Endothelial cell of umbilical vein (primary cell): ENCODE measurements around the gene TPH2.

Experiments used
- CTCF ChIP-seq, 2 donors: IDR thresholded peaks; 1 replicate in 1 of 2; 2 replicates in 1 of 2; pipeline ENCODE4 v1.5.1; 2011; ENCODE audit warnings: low read length in 2 of 2, mild to moderate bottlenecking in 2 of 2, moderate library complexity in 2 of 2, control low read depth in 1 of 2, inconsistent platforms in 1 of 2, low read depth in 1 of 2; ENCODE audit not compliant: insufficient read depth in 1 of 2; ENCODE audit errors: extremely low read depth in 1 of 2
- EZH2 ChIP-seq: IDR thresholded peaks from 2 replicates; pipeline ENCODE4 v1.6.1; 2012; ENCODE audit warnings: borderline replicate concordance, low read depth, mild to moderate bottlenecking, moderate library complexity, low read length, inconsistent platforms; ENCODE audit not compliant: severe bottlenecking
- FOS ChIP-seq: IDR thresholded peaks from 2 replicates; pipeline ENCODE4 v1.6.1; 2011; ENCODE audit warnings: mild to moderate bottlenecking, low read length, moderate library complexity, borderline replicate concordance; ENCODE audit not compliant: insufficient read depth
- GATA2 ChIP-seq: IDR thresholded peaks from 2 replicates; pipeline ENCODE4 v1.7.0; 2011; ENCODE audit warnings: low read depth, mild to moderate bottlenecking, moderate library complexity, mixed read lengths, low read length; ENCODE audit not compliant: insufficient read length, insufficient read depth
- JUN ChIP-seq: IDR thresholded peaks from 2 replicates; pipeline ENCODE4 v1.6.1; 2011; ENCODE audit warnings: borderline replicate concordance, low read depth; ENCODE audit not compliant: insufficient read length, insufficient read depth
- MAX ChIP-seq: IDR thresholded peaks from 2 replicates; pipeline ENCODE4 v1.6.1; 2011; ENCODE audit not compliant: insufficient read depth, insufficient read length
- MYC ChIP-seq: IDR thresholded peaks from one replicate; pipeline ENCODE4 v1.6.1; 2011; ENCODE audit warnings: mild to moderate bottlenecking, low read depth, low read length
- POLR2A ChIP-seq: IDR thresholded peaks from 2 replicates; pipeline ENCODE4 v1.6.1; 2012; ENCODE audit warnings: low read depth, mild to moderate bottlenecking, control low read depth, low read length
- POLR2AphosphoS5 ChIP-seq: IDR thresholded peaks from 2 replicates; pipeline ENCODE4 v1.6.1; 2012; ENCODE audit warnings: low read depth, mild to moderate bottlenecking, control low read depth, low read length, moderate library complexity; ENCODE audit not compliant: insufficient read depth

- no peak for TF ChIP-seq POLR2A
- TF ChIP-seq CTCF (IDR thresholded peaks at IDR 0.05; ENCODE audit: extremely low read depth in 1 of 2, insufficient read depth in 1 of 2, low read depth in 1 of 2, low read length in 2 of 2), result no peak
- no peak for TF ChIP-seq JUN
- TF ChIP-seq POLR2AphosphoS5, result no peak
- no peak for TF ChIP-seq MYC
- TF ChIP-seq EZH2, result no peak
- no peak for TF ChIP-seq MAX
- no peak for TF ChIP-seq FOS
- no peak for TF ChIP-seq GATA2
Measured at GRCh38 chr12:72028966-72029365, 90.3 kb downstream of the TPH2 start.
